Gastrocnemius medialis (tissue), 4 donors: ENCODE measurements around the gene C16orf96. TPM values are rescaled to one million over a fixed set of nuclear protein-coding genes. Genes with fewer than 3 reads are reported as not detected.

Experiments
- ATAC-seq, 2 donors: fragments of 150-250 bp; one replicate each; pipeline ENCODE4 v1.9.1; 2016
- DNase-seq, 2 donors: peaks; one replicate each; pipeline ENCODE4 v3.0.0-alpha.2; 2019
- H3K27ac ChIP-seq, 4 donors: fragments of 200-600 bp; sonication (generic); 1 replicate in 1 of 4; 2 replicates in 3 of 4; pipeline ENCODE4 v1.5.1; 2016 to 2018; ENCODE audit warnings: mild to moderate bottlenecking in 2 of 4, moderate library complexity in 1 of 4
- H3K27me3 ChIP-seq, 3 donors: fragments of 200-600 bp; sonication (generic) in 2 of 3; 1 replicate in 1 of 3; 2 replicates in 2 of 3; pipeline versions ENCODE4 v1.5.1 to v1.6.0; 2016 to 2019; ENCODE audit warnings: mild to moderate bottlenecking in 1 of 3, moderate library complexity in 1 of 3
- H3K36me3 ChIP-seq, 2 donors: fragments of 200-600 bp; sonication (generic) in 1 of 2; one replicate each; pipeline ENCODE4 v1.5.1; 2017 to 2018
- H3K4me1 ChIP-seq, 2 donors: fragments of 200-600 bp; sonication (generic) in 1 of 2; one replicate each; pipeline ENCODE4 v1.5.1; 2016 to 2017; ENCODE audit warnings: mild to moderate bottlenecking in 2 of 2
- H3K4me3 ChIP-seq, 4 donors: fragments of 200-600 bp; sonication (generic) in 3 of 4; 1 replicate in 1 of 4; 2 replicates in 3 of 4; pipeline ENCODE4 v1.5.1; 2016 to 2019; ENCODE audit warnings: mild to moderate bottlenecking in 2 of 4
- H3K9me3 ChIP-seq, 3 donors: fragments of 200-600 bp; sonication (generic) in 2 of 3; 1 replicate in 1 of 3; 2 replicates in 2 of 3; pipeline ENCODE4 v1.5.1; 2016 to 2019
- CTCF ChIP-seq, 5 experiments: fragments of 450-650 bp in 3 of 5; fragments of 200-600 bp in 2 of 5; sonication (generic) in 2 of 5; IDR thresholded peaks in 4 of 5; conservative IDR thresholded peaks in 1 of 5; 1 replicate in 4 of 5; 2 replicates in 1 of 5; pipeline ENCODE4 v1.5.1; 2016 to 2019; ENCODE audit warnings: antibody characterized with exemption in 5 of 5, mild to moderate bottlenecking in 3 of 5, moderate library complexity in 3 of 5
- POLR2A ChIP-seq, 2 donors: fragments of 450-650 bp; IDR thresholded peaks; one replicate each; pipeline ENCODE4 v1.6.1; 2017; ENCODE audit warnings: antibody characterized with exemption in 2 of 2, mild to moderate bottlenecking in 2 of 2, moderate library complexity in 2 of 2
- in situ Hi-C, 4 donors: fragments of 200-750 bp; cut with MboI; loops; one replicate each; pipeline versions ENCODE4 v1.15.0 to v1.8.0; 2017; ENCODE audit warnings: low sequenced_read_pairs in 4 of 4
- intact Hi-C: fragments of 100-400 bp; cut with DNase I; formaldehyde crosslinking; loops from one replicate; pipeline ENCODE4 v1.15.1; 2023; ENCODE audit warnings: low total_unique reads
- total RNA-seq, 4 donors: library from RNA; depleted of rRNA; stranded (reverse); fragments of >200 nt; gene quantifications; one replicate each; pipeline versions ENCODE4 v1.1.0 to v1.2.3, GENCODE V29; 2016

C16orf96 gene
- total RNA-seq, 4 donors from 2014 or later: 0.15 to 0.59 TPM; not detected in 2

GRCh38 chr16:4623593-4623992, 67.5 kb downstream of the C16orf96 start:
- intact Hi-C loops (loop anchor here (5.0 kb wide), 1 partner anchor 116 kb away; no protein-coding TSS in a partner anchor), in situ Hi-C loops (loop anchor here in 1 of 4 donors (25.0 kb wide), 1 partner anchor 111 kb away; no protein-coding TSS in a partner anchor)
- H3K36me3 ChIP-seq: no peaks in the 10 kb centered on the region
- H3K4me3 ChIP-seq: peak overlapping the region in 2 of 4 donors; percentile 54 to 85
- TF ChIP-seq POLR2A (IDR thresholded peaks at IDR 0.05) (no peak), CTCF (IDR thresholded peaks at IDR 0.05 in 4 of 5, conservative IDR thresholded peaks at IDR 0.05 in 1 of 5) (no peak)
- peak overlapping the region in 2 of 4 donors; percentile 95 to 96 for H3K27ac ChIP-seq
- no peaks in the 10 kb centered on the region for H3K27me3 ChIP-seq
- DNase-seq: no peak
- ATAC-seq: no peak
- H3K4me1 ChIP-seq: peaks cover 19 to 24% of the 10 kb centered on the region in 2 donors
- H3K9me3 ChIP-seq: no peaks in the 10 kb centered on the region

GRCh38 chr16:4624015-4624826, 68.1 kb downstream of the C16orf96 start, which contains the start of gene MGRN1:
TSS of gene MGRN1 (plus strand) at chr16:4624826. CDS start at chr16:4624961, 135 bp downstream.
- TF ChIP-seq CTCF (IDR thresholded peaks at IDR 0.05 in 4 of 5, conservative IDR thresholded peaks at IDR 0.05 in 1 of 5): peak; percentile 91 to 97 (median 95)
- no peak for TF ChIP-seq POLR2A (IDR thresholded peaks at IDR 0.05)
- H3K27ac ChIP-seq: peak within 1 kb of the TSS; percentile 88 to 96 (median 94)
- no peaks in the 10 kb centered on the region for H3K36me3 ChIP-seq
- H3K9me3 ChIP-seq: no peaks in the 10 kb centered on the region
- DNase-seq (peak; percentile 93 to 95), ATAC-seq (peak; percentile 97 to 98)
- H3K4me1 ChIP-seq: peaks cover 19% of the 10 kb centered on the region in 2 donors
- in situ Hi-C loops: loop anchor here in 1 of 4 donors (25.0 kb wide), 1 partner anchor 112 kb away; no protein-coding TSS in a partner anchor
- H3K4me3 ChIP-seq: peak within 1 kb of the TSS; percentile 77 to 97 (median 82)
- intact Hi-C loops: loop anchor here (1.0 to 5.0 kb wide), 4 partner anchors 85 to 333 kb away; partner anchors contain the start of genes ANKS3, CDIP1 and DNAAF8
- no peaks in the 10 kb centered on the region for H3K27me3 ChIP-seq

- ATAC-seq (peak; percentile 29 to 36), DNase-seq (peak in 1 of 2 donors; percentile 42)
- Histone ChIP-seq H3K27ac (peak overlapping the region; percentile 88 to 96 (median 94)), H3K4me3 (peak overlapping the region; percentile 77 to 97 (median 82)), H3K4me1 (peaks cover 19% of the 10 kb centered on the region in 2 donors), H3K36me3 (no peaks in the 10 kb centered on the region), H3K9me3 (no peaks in the 10 kb centered on the region), H3K27me3 (no peaks in the 10 kb centered on the region)
- TF ChIP-seq POLR2A (IDR thresholded peaks at IDR 0.05) (peak; percentile 94 to 97), CTCF (IDR thresholded peaks at IDR 0.05 in 4 of 5, conservative IDR thresholded peaks at IDR 0.05 in 1 of 5) (no peak)
- in situ Hi-C loops (loop anchor here in 1 of 4 donors (25.0 kb wide), 1 partner anchor 113 kb away; no protein-coding TSS in a partner anchor), intact Hi-C loops (loop anchor here (1.0 to 5.0 kb wide), 4 partner anchors 86 to 332 kb away; partner anchors contain the start of genes ANKS3, CDIP1 and DNAAF8)
Observed at GRCh38 chr16:4624827-4625559, 68.9 kb downstream of the C16orf96 start.

GRCh38 chr16:4625560-4626159, 69.5 kb downstream of the C16orf96 start:
- TF ChIP-seq CTCF (IDR thresholded peaks at IDR 0.05 in 4 of 5, conservative IDR thresholded peaks at IDR 0.05 in 1 of 5) (no peak), POLR2A (IDR thresholded peaks at IDR 0.05) (no peak)
- DNase-seq (no peak), ATAC-seq (peak in 1 of 2 donors; percentile 1)
- Histone ChIP-seq H3K27me3 (no peaks in the 10 kb centered on the region), H3K9me3 (no peaks in the 10 kb centered on the region), H3K36me3 (no peaks in the 10 kb centered on the region), H3K4me3 (peak overlapping the region; percentile 77 to 97 (median 82)), H3K4me1 (peaks cover 19% of the 10 kb centered on the region in 2 donors), H3K27ac (peak overlapping the region; percentile 88 to 96 (median 94))
- intact Hi-C loops (loop anchor here (2.0 kb wide), 2 partner anchors 87 to 331 kb away; partner anchors contain the start of gene CDIP1), in situ Hi-C loops (no loop called here)
